Sigmoid colon (tissue), 7 donors: ENCODE data around the gene BLID. TPM values are rescaled to one million over a fixed set of nuclear protein-coding genes. Genes with fewer than 3 reads are reported as not detected.

Experiments
- DNase-seq: peaks from one replicate; pipeline ENCODE4 v3.0.0-alpha.2; 2019
- H3K27ac ChIP-seq, 4 donors: fragments of 200-600 bp; sonication (generic); one replicate each; pipeline ENCODE4 v1.5.1; 2016 to 2019; ENCODE audit warnings: mild to moderate bottlenecking in 1 of 4
- H3K27me3 ChIP-seq, 3 donors: fragments of 200-600 bp; sonication (generic); one replicate each; pipeline ENCODE4 v1.5.1; 2019; ENCODE audit warnings: mild to moderate bottlenecking in 1 of 3
- H3K36me3 ChIP-seq, 4 donors: fragments of 200-600 bp; sonication (generic); one replicate each; pipeline ENCODE4 v1.5.1; 2016 to 2019
- H3K4me1 ChIP-seq, 4 donors: fragments of 200-600 bp; sonication (generic); one replicate each; pipeline ENCODE4 v1.5.1; 2017 to 2019
- H3K4me3 ChIP-seq, 4 donors: fragments of 200-600 bp; sonication (generic); one replicate each; pipeline ENCODE4 v1.5.1; 2017 to 2019; ENCODE audit warnings: mild to moderate bottlenecking in 2 of 4, moderate library complexity in 1 of 4
- H3K9me3 ChIP-seq, 4 donors: fragments of 200-600 bp in 3 of 4; sonication (generic) in 3 of 4; one replicate each; pipeline versions ENCODE4 v1.5.1 to v1.6.1; 2013 to 2019
- EP300 ChIP-seq, 4 donors: sonication (generic); formaldehyde crosslinking; IDR thresholded peaks; one replicate each; pipeline ENCODE4 v1.6.1; 2017; ENCODE audit warnings: antibody characterized with exemption in 4 of 4
- POLR2A ChIP-seq, 2 donors: fragments of 450-650 bp; IDR thresholded peaks; one replicate each; pipeline ENCODE4 v1.6.1; 2016; ENCODE audit warnings: antibody characterized with exemption in 2 of 2, mild to moderate bottlenecking in 2 of 2, moderate library complexity in 2 of 2
- POLR2AphosphoS5 ChIP-seq, 4 donors: sonication (generic); formaldehyde crosslinking; IDR thresholded peaks; one replicate each; pipeline ENCODE4 v1.6.1; 2017; ENCODE audit warnings: antibody characterized with exemption in 4 of 4
- WGBS, 2 donors: extraction: QIAGEN DNeasy Blood & Tissue Kit; methylation state at CpG; one replicate each; pipeline ENCODE4 v1.1.7; 2013; 5-methylcytosine and 5-hydroxymethylcytosine counted together
- intact Hi-C: fragments of 100-400 bp; cut with DNase I; formaldehyde crosslinking; loops from one replicate; pipeline ENCODE4 v1.15.1; 2023
- polyA plus RNA-seq, 3 donors: library from polyadenylated mRNA; stranded (reverse); fragments of 200-250 nt; gene quantifications; one replicate each; pipeline ENCODE4 v1.2.3, GENCODE V29; 2013
- small RNA-seq, 3 donors: library from RNA; depleted of rRNA; stranded (forward); fragments of <200 nt; gene quantifications; one replicate each; pipeline ENCODE3, GENCODE V24; 2016
- total RNA-seq, 4 donors: library from RNA; depleted of rRNA; stranded (reverse); fragments of >200 nt; gene quantifications; one replicate each; pipeline ENCODE4 v1.1.0, GENCODE V29; 2016
- TF ChIP-seq, protein P1 (sequence below), 4 experiments: fragments of 450-650 bp in 3 of 4; fragments of 200-600 bp in 1 of 4; IDR thresholded peaks; one replicate each; pipeline ENCODE4 v1.5.1; 2016 to 2019; ENCODE audit warnings: antibody characterized with exemption in 4 of 4, mild to moderate bottlenecking in 3 of 4, moderate library complexity in 2 of 4
- donor health status: healthy with polysubstance abuse.
- donor health status: Bipolar disorder and iron deficiency.
- donor health status: healthy.

Gene BLID
- total and polyA plus RNA-seq, 7 donors = 0.09 to 2.2 (median 1.9) TPM; not detected in 2

- H3K27ac ChIP-seq = peak overlapping the region in 2 of 4 donors; percentile 17 to 59
- H3K27me3 ChIP-seq = no peaks in the 10 kb centered on the region
- H3K4me3 ChIP-seq = peak overlapping the region in 2 of 4 donors; percentile 7 to 28
- no peak for DNase-seq
- H3K4me1 ChIP-seq = peaks cover 0 to 39% (median 21%) of the 10 kb centered on the region in 4 donors
- no peaks in the 10 kb centered on the region for H3K36me3 ChIP-seq
- no peaks in the 10 kb centered on the region for H3K9me3 ChIP-seq
- 63 to 76% methylated on average over 3 of the region's 3 CpGs for WGBS, 2 donors
- TF ChIP-seq EP300 (IDR thresholded peaks at IDR 0.05) (no peak), POLR2A (IDR thresholded peaks at IDR 0.05) (no peak), POLR2AphosphoS5 (IDR thresholded peaks at IDR 0.05) (no peak)
- TF ChIP-seq, protein P1, sequence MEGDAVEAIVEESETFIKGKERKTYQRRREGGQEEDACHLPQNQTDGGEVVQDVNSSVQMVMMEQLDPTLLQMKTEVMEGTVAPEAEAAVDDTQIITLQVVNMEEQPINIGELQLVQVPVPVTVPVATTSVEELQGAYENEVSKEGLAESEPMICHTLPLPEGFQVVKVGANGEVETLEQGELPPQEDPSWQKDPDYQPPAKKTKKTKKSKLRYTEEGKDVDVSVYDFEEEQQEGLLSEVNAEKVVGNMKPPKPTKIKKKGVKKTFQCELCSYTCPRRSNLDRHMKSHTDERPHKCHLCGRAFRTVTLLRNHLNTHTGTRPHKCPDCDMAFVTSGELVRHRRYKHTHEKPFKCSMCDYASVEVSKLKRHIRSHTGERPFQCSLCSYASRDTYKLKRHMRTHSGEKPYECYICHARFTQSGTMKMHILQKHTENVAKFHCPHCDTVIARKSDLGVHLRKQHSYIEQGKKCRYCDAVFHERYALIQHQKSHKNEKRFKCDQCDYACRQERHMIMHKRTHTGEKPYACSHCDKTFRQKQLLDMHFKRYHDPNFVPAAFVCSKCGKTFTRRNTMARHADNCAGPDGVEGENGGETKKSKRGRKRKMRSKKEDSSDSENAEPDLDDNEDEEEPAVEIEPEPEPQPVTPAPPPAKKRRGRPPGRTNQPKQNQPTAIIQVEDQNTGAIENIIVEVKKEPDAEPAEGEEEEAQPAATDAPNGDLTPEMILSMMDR (IDR thresholded peaks at IDR 0.05) = no peak
- intact Hi-C loops = no loop called here
These were observed 47.2 kb downstream of the BLID start for GRCh38 chr11:122068837-122069236.

DNA sequence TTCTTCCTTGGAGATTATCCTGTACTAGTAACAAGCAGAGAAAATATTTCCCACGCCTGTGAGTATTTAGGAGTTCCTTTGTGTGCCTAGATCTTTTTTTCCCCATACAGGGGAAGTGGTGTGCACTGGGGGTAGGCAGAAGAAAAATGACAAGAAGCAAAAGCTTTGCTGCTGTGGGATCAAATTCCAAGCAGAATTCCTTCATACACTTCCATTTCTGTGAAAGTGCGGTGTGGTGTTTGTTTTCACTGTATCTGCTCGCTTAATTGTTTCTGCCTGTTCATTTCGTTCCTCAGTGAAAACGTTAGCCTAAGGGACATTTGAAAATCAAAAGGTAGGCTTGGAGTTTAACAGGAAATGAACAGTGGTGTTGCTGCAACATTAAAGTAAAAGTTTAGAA lies 47.9 kb downstream of the BLID start:
- WGBS, 2 donors = 29 to 34% methylated on average over 5 of the region's 5 CpGs
- no peak for TF ChIP-seq POLR2A (IDR thresholded peaks at IDR 0.05)
- no peak for TF ChIP-seq POLR2AphosphoS5 (IDR thresholded peaks at IDR 0.05)
- TF ChIP-seq, protein P1 (IDR thresholded peaks at IDR 0.05) = no peak
- Histone ChIP-seq H3K36me3 (no peaks in the 10 kb centered on the region), H3K9me3 (no peaks in the 10 kb centered on the region), H3K27ac (peak overlapping the region in 3 of 4 donors; percentile 17 to 59 (median 18)), H3K4me1 (peaks cover 0 to 39% (median 21%) of the 10 kb centered on the region in 4 donors), H3K4me3 (peak overlapping the region in 3 of 4 donors; percentile 7 to 28 (median 8)), H3K27me3 (no peaks in the 10 kb centered on the region)
- intact Hi-C loops = no loop called here
- DNase-seq = no peak

Small RNA genes lying within 50 kb of the gene (small RNA-seq; reads per million reads assigned to genes)
- gene MIR100 = 657 to 820 (median 759) reads per million in 3 donors
- gene MIR125B1 = 55.3 to 108 (median 69.9) reads per million in 3 donors
- 6.5 to 16.0 (median 9.7) reads per million in 3 donors for gene MIRLET7A2
